HG02759 (cell line): ENCODE measurements around the gene CREBZF.
"Not testable (repeated sequence)": the region's sequence is repeated elsewhere in the genome, so short reads cannot be mapped to it uniquely, and the experiment has no call there.

Experiments used
- ATAC-seq: cut with Tn5 transposase; IDR thresholded peaks from one replicate; pipeline ENCODE4 v1.9.1; 2021; ENCODE audit warnings: mild to moderate bottlenecking, moderate library complexity; ENCODE audit not compliant: unreplicated experiment

CREBZF gene

GRCh38 chr11:85627998-85628770 lies 36.7 kb downstream of the CREBZF start, which contains the start of gene TMEM126B:
Gene TMEM126B (plus strand): TSS chr11:85628593. CDS start chr11:85628608, 15 bp downstream.
- peak; percentile 99 for ATAC-seq

DNA sequence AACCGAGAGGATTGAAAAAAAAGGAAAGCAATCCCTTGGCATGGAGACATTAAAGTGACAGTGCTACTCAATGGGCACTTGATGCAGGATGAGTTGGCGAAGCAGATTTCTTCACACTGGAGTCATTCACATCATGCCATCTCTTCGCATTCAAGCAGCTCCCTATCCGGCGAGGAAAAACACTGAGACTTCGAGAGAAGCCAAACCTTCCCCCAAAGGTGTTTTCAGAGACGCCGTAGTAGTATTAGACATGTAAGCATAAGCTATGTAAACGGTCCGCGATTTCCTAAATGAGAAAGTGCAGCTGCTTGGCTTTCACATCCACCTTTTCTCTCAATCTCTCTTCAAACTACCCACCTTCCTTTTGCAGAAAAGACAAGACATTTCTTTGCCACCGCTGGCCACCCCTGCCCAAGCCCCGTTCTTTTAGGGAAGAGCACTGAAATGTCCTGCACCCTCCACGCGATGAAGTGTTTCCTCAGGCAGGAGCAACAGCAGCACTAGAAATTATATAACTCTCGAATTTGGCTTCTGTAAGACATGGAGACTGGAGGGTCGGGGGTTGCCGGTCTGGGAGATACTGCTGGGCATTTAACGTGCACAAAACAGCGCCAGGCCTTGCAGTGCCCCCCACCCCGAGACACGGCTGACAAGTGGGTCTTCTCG lies 37.5 kb downstream of the CREBZF start, which contains the start of gene DLG2:
DLG2 (minus strand) TSS at position 13 of the 666 bp plus-strand sequence.
- peak; percentile 1 for ATAC-seq

DNA sequence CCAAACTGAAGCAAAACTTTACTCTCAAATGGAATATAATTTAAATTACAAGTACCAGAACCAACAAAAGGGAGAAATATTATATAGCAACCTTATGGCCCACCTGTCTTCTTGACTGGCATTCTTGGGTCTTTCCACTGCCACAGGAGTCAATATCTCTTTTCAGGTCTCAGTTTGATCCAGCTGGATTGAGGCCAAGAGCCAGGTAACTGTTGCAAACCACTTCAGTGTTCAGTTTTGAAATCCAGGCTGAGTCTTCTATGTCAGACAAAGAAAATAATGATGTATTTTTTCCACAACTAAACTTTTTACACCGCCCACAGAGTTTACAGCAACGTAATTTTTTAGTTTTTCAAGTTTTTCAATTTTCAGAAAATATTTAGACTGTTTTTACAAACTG lies 38.4 kb downstream of the CREBZF start:
- ATAC-seq, result no peak

GRCh38 chr11:85620256-85620655 lies 44.7 kb downstream of the CREBZF start:
- no peak for ATAC-seq

- ATAC-seq, result no peak
These were observed 45.4 kb downstream of the CREBZF start for GRCh38 chr11:85619499-85619898.

DNA sequence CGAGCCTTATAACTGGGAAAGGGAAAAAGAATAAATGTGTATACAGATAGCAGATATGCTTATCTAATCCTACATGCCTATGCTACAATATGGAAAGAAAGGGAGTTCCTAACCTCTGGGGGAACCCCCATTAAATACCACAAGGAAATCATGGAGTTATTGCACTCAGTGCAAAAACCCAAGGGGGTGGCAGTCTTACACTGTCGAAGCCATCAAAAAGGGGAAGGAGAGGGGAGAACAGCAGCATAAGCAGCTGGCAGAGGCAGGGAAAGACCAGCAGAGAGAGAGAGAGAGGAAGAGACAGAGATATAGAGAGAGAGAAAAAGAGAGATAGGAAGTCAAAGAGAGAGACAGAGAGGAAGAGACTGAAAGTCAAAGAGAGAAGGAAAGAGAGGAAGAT lies 53.3 kb downstream of the CREBZF start:
- ATAC-seq, result not testable (repeated sequence)
